Sigmoid colon (tissue), 7 donors: ENCODE measurements around the gene SEMA4B. TPM values are rescaled to one million over a fixed set of nuclear protein-coding genes. Genes with fewer than 3 reads are reported as not detected.

Experiments
- DNase-seq: peaks from one replicate; pipeline ENCODE4 v3.0.0-alpha.2; 2019
- H3K27ac ChIP-seq, 4 donors: fragments of 200-600 bp; sonication (generic); one replicate each; pipeline ENCODE4 v1.5.1; 2016 to 2019; ENCODE audit warnings: mild to moderate bottlenecking in 1 of 4
- H3K27me3 ChIP-seq, 3 donors: fragments of 200-600 bp; sonication (generic); one replicate each; pipeline ENCODE4 v1.5.1; 2019; ENCODE audit warnings: mild to moderate bottlenecking in 1 of 3
- H3K36me3 ChIP-seq, 4 donors: fragments of 200-600 bp; sonication (generic); one replicate each; pipeline ENCODE4 v1.5.1; 2016 to 2019
- H3K4me1 ChIP-seq, 4 donors: fragments of 200-600 bp; sonication (generic); one replicate each; pipeline ENCODE4 v1.5.1; 2017 to 2019
- H3K4me3 ChIP-seq, 4 donors: fragments of 200-600 bp; sonication (generic); one replicate each; pipeline ENCODE4 v1.5.1; 2017 to 2019; ENCODE audit warnings: mild to moderate bottlenecking in 2 of 4, moderate library complexity in 1 of 4
- H3K9me3 ChIP-seq, 4 donors: fragments of 200-600 bp in 3 of 4; sonication (generic) in 3 of 4; one replicate each; pipeline versions ENCODE4 v1.5.1 to v1.6.1; 2013 to 2019
- CTCF ChIP-seq, 4 experiments: fragments of 450-650 bp in 3 of 4; fragments of 200-600 bp in 1 of 4; IDR thresholded peaks; one replicate each; pipeline ENCODE4 v1.5.1; 2016 to 2019; ENCODE audit warnings: antibody characterized with exemption in 4 of 4, mild to moderate bottlenecking in 3 of 4, moderate library complexity in 2 of 4
- EP300 ChIP-seq, 4 donors: sonication (generic); formaldehyde crosslinking; IDR thresholded peaks; one replicate each; pipeline ENCODE4 v1.6.1; 2017; ENCODE audit warnings: antibody characterized with exemption in 4 of 4
- POLR2A ChIP-seq, 2 donors: fragments of 450-650 bp; IDR thresholded peaks; one replicate each; pipeline ENCODE4 v1.6.1; 2016; ENCODE audit warnings: antibody characterized with exemption in 2 of 2, mild to moderate bottlenecking in 2 of 2, moderate library complexity in 2 of 2
- POLR2AphosphoS5 ChIP-seq, 4 donors: sonication (generic); formaldehyde crosslinking; IDR thresholded peaks; one replicate each; pipeline ENCODE4 v1.6.1; 2017; ENCODE audit warnings: antibody characterized with exemption in 4 of 4
- WGBS, 2 donors: extraction: QIAGEN DNeasy Blood & Tissue Kit; methylation state at CpG; one replicate each; pipeline ENCODE4 v1.1.7; 2013; 5-methylcytosine and 5-hydroxymethylcytosine counted together
- intact Hi-C: fragments of 100-400 bp; cut with DNase I; formaldehyde crosslinking; loops from one replicate; pipeline ENCODE4 v1.15.1; 2023
- polyA plus RNA-seq, 3 donors: library from polyadenylated mRNA; stranded (reverse); fragments of 200-250 nt; gene quantifications; one replicate each; pipeline ENCODE4 v1.2.3, GENCODE V29; 2013
- total RNA-seq, 4 donors: library from RNA; depleted of rRNA; stranded (reverse); fragments of >200 nt; gene quantifications; one replicate each; pipeline ENCODE4 v1.1.0, GENCODE V29; 2016
- donor health status: healthy with polysubstance abuse.
- donor health status: Bipolar disorder and iron deficiency.
- donor health status: healthy.

SEMA4B gene
- total and polyA plus RNA-seq, 7 donors, result 10.6 to 94.5 (median 50.7) TPM

DNA sequence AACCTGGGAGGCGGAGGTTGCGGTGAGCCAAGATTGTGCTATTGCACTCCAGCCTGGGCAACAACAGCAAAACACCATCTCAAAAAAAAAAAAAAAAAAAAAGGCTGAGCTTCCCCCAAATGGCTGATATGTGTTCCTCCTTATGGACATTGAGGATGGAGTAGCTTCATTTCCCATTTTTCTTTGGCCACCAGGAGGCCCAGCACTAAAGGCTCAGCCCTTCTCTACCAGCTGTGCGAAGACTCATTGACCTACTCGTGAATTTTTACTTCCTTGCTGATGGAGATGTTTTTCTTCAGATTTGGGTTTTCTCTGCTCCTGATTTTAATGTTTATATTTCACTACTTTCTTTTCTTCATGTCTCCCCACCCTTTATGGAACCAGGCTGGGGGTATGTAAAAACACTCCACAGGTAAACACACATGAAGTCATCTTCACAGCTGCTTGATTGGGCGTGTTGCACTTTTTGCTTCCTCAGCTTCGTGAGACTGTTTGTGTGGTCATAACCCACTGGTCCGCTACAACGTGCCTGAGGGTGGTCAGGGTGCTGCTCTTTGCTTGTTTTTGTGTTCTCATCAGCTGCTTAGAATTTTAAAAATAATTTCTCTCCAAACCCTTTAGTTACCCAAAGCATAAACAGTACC lies 13.5 kb downstream of the SEMA4B start:
- H3K4me1 ChIP-seq, result peaks cover 0 to 51% (median 44%) of the 10 kb centered on the region in 4 donors
- peaks cover 7 to 21% (median 12%) of the 10 kb centered on the region in 4 donors for H3K36me3 ChIP-seq
- 54 to 63% methylated on average over 8 of the region's 8 CpGs for WGBS, 2 donors
- H3K4me3 ChIP-seq, result no peak overlapping the region
- H3K27ac ChIP-seq, result peak overlapping the region in 2 of 4 donors; percentile 6 to 68
- H3K9me3 ChIP-seq, result no peaks in the 10 kb centered on the region
- intact Hi-C loops, result no loop called here
- no peaks in the 10 kb centered on the region for H3K27me3 ChIP-seq
- no peak for TF ChIP-seq EP300 (IDR thresholded peaks at IDR 0.05)
- TF ChIP-seq POLR2AphosphoS5 (IDR thresholded peaks at IDR 0.05), result no peak
- no peak for TF ChIP-seq POLR2A (IDR thresholded peaks at IDR 0.05)
- peak in 1 of 4 experiments; percentile 30 for TF ChIP-seq CTCF (IDR thresholded peaks at IDR 0.05)
- no peak for DNase-seq

DNA sequence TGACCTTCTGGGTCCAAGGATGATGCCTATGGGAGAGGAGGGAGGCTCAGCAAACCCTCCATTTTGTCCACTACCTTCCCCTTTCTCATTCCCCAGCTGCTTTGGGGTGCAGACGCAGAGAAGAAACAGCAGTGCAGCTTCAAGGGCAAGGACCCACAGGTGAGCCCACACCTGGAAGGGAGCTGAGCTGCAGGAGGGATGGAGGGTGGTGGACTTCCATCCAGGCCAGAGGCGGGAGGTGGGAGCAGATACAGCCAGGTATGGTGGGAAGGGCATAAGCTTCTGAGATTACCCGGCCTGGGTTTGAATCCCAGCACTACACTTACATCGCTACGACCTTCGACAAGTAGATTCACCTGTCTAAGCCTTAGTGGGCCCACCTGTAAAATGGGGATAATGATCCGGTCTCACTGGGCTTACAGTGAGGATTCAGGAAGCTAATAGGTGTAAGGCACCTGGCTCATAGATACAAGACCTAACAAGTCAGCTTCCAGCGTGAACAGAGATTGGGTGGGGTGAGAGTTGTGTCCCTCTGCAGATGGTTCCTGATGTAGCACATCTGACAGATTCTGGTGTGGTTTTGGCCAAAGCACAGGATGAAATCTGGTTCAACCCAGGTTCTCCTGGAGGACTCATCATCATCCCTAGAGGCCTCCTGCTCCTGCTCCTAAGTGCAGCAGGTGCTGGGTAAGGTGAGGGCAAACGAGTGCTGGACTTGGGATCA lies 16.7 kb downstream of the SEMA4B start:
- 74 to 96% methylated on average over 9 of the region's 9 CpGs for WGBS, 2 donors
- H3K4me3 ChIP-seq, result no peak overlapping the region
- peaks cover 0 to 35% (median 23%) of the 10 kb centered on the region in 4 donors for H3K4me1 ChIP-seq
- TF ChIP-seq POLR2AphosphoS5 (IDR thresholded peaks at IDR 0.05), result no peak
- no peak for TF ChIP-seq POLR2A (IDR thresholded peaks at IDR 0.05)
- TF ChIP-seq EP300 (IDR thresholded peaks at IDR 0.05), result no peak
- no peak for TF ChIP-seq CTCF (IDR thresholded peaks at IDR 0.05)
- intact Hi-C loops, result no loop called here
- H3K27ac ChIP-seq, result no peak overlapping the region
- no peaks in the 10 kb centered on the region for H3K27me3 ChIP-seq
- DNase-seq, result no peak
- H3K9me3 ChIP-seq, result no peaks in the 10 kb centered on the region
- peaks cover 5 to 40% (median 12%) of the 10 kb centered on the region in 4 donors for H3K36me3 ChIP-seq

- H3K27ac ChIP-seq, result peak overlapping the region; percentile 11 to 68 (median 62)
- no peaks in the 10 kb centered on the region for H3K9me3 ChIP-seq
- peaks cover 0 to 33% (median 16%) of the 10 kb centered on the region in 4 donors for H3K4me1 ChIP-seq
- intact Hi-C loops, result loop anchor here (10.0 kb wide), 1 partner anchor 215 kb away; the partner anchor contains the start of gene ZNF710
- TF ChIP-seq POLR2AphosphoS5 (IDR thresholded peaks at IDR 0.05) (no peak), CTCF (IDR thresholded peaks at IDR 0.05) (peak; percentile 45 to 82 (median 66))
- DNase-seq, result no peak
- H3K27me3 ChIP-seq, result no peaks in the 10 kb centered on the region
- no peak overlapping the region for H3K4me3 ChIP-seq
- peaks cover 21 to 57% (median 29%) of the 10 kb centered on the region in 4 donors for H3K36me3 ChIP-seq
- 64 to 67% methylated on average over 17 of the region's 17 CpGs for WGBS, 2 donors
Measured at GRCh38 chr15:90219421-90220141, 18.5 kb downstream of the SEMA4B start.

- whole genome bisulfite sequencing, 2 donors, result 40 to 60% methylated on average over 14 of the region's 14 CpGs
- Histone ChIP-seq H3K27me3 (no peaks in the 10 kb centered on the region), H3K36me3 (peaks cover 39 to 75% (median 45%) of the 10 kb centered on the region in 4 donors), H3K27ac (peak overlapping the region; percentile 53 to 82 (median 79)), H3K9me3 (no peaks in the 10 kb centered on the region), H3K4me3 (no peak overlapping the region), H3K4me1 (peaks cover 0 to 33% (median 16%) of the 10 kb centered on the region in 4 donors)
- intact Hi-C loops, result loop anchor here (10.0 kb wide), 1 partner anchor 217 kb away; the partner anchor contains the start of gene ZNF710
- peak; percentile 93 for DNase-seq
- TF ChIP-seq POLR2AphosphoS5 (IDR thresholded peaks at IDR 0.05) (peak in 3 of 4 donors; percentile 44 to 63 (median 63)), POLR2A (IDR thresholded peaks at IDR 0.05) (no peak), CTCF (IDR thresholded peaks at IDR 0.05) (peak; percentile 79 to 85 (median 82))
Measured at GRCh38 chr15:90221246-90221900, 20.2 kb downstream of the SEMA4B start.
